Neural crest cell (in vitro differentiated cells): ENCODE results near the gene CLEC4D. TPM values are rescaled to one million over a fixed set of nuclear protein-coding genes. Genes with fewer than 3 reads are reported as not detected.
"Not testable (repeated sequence)": the region's sequence is repeated elsewhere in the genome, so short reads cannot be mapped to it uniquely, and the experiment has no call there.

Experiments
- DNase-seq: peaks from one replicate; pipeline ENCODE4 v3.0.0; 2021; ENCODE audit warnings: low read depth, mixed read lengths, low spot score
- H3K27ac Mint-ChIP-seq: one replicate; pipeline ENCODE4 v1.8.0; 2021; ENCODE audit warnings: mild to moderate bottlenecking, mixed read lengths; ENCODE audit not compliant: unreplicated experiment
- H3K27me3 Mint-ChIP-seq: 2 replicates; pipeline ENCODE4 v1.8.0; 2021; ENCODE audit warnings: low read depth, mild to moderate bottlenecking, mixed read lengths
- H3K36me3 Mint-ChIP-seq: 2 replicates; pipeline ENCODE4 v1.8.0; 2021; ENCODE audit warnings: low read depth, mild to moderate bottlenecking, mixed read lengths
- H3K4me1 Mint-ChIP-seq: 2 replicates; pipeline ENCODE4 v1.8.0; 2021; ENCODE audit warnings: mixed read lengths
- H3K4me3 Mint-ChIP-seq: one replicate; pipeline ENCODE4 v1.8.0; 2021; ENCODE audit warnings: mild to moderate bottlenecking, mixed read lengths
- H3K9me3 Mint-ChIP-seq: 2 replicates; pipeline ENCODE4 v1.8.0; 2021; ENCODE audit warnings: mixed read lengths
- CTCF ChIP-seq: fragments of 200-600 bp; sonication (generic); conservative IDR thresholded peaks from 2 replicates; pipeline ENCODE4 v1.5.0; 2021; ENCODE audit warnings: antibody characterized with exemption, mild to moderate bottlenecking
- total RNA-seq: library from RNA; stranded (reverse); gene quantifications from 2 replicates; pipeline ENCODE4 v1.2.1, GENCODE V29; 2021

CLEC4D gene
- total RNA-seq, 1 donor from 2014 or later, result not detected

DNA sequence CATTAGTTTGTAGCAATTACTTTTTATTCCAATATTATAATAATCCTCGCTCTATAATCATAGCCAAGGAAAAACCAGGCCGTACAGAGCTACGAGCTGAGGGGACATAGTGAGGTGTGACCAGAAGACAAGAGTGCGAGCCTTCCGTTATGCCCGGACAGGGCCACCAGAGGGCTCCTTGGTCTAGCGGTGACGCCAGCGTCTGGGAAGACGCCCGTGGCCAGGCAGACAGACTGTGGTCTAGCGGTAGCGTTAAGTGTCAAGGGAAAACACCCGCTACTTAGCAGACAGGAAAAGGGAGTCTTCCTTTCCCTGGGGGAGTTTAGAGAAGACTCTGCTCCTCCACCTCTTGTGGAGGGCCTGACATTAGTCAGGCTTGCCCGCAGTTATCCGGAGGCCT, 24.5 kb downstream of the CLEC4D start:
- not testable (repeated sequence) for H3K9me3 Mint-ChIP-seq
- peak; percentile 14 for DNase-seq

GRCh38 chr12:8540831-8541230, 27.5 kb downstream of the CLEC4D start, which contains the start of gene CLEC4E:
Gene CLEC4E, minus strand, starts transcription at chr12:8540905. Its CDS starts 108 bp downstream, at chr12:8540797.
- not testable (repeated sequence) for H3K4me1 Mint-ChIP-seq, H3K4me3 Mint-ChIP-seq, DNase-seq, H3K27ac Mint-ChIP-seq, H3K9me3 Mint-ChIP-seq, H3K36me3 Mint-ChIP-seq
- peaks cover 20% of the 10 kb centered on the region for H3K27me3 Mint-ChIP-seq

More for the DNA sequence above, 24.5 kb downstream of the CLEC4D start:
- H3K4me3 Mint-ChIP-seq, H3K27ac Mint-ChIP-seq, H3K36me3 Mint-ChIP-seq, H3K4me1 Mint-ChIP-seq: not testable (repeated sequence)
- TF ChIP-seq CTCF, result peak; percentile 53
- peaks cover 32% of the 10 kb centered on the region for H3K27me3 Mint-ChIP-seq

DNA sequence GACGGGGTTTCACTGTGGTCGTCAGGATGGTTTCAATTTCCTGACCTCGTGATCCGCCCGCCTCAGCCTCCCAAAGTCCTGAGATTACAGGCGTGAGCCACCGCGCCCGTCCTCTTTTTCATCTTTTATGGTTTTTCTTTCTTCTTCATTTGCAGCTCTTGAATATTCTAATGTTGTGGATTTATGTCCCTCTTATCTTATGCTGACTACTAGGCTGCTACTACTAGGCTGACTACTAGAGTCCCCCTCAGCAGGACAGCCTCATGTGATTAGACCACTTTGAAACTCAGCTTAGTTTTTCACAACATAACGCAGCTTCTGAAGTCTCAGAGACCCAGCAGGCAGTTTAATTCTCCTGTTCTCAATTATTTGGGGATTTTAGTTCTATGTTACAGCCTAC, 28.3 kb downstream of the CLEC4D start:
- Mint-ChIP-seq H3K4me1 (no peaks in the 10 kb centered on the region), H3K36me3 (no peaks in the 10 kb centered on the region), H3K9me3 (no peaks in the 10 kb centered on the region), H3K4me3 (no peak overlapping the region), H3K27ac (no peak overlapping the region), H3K27me3 (peaks cover 22% of the 10 kb centered on the region)
- no peak for TF ChIP-seq CTCF
- DNase-seq, result no peak

GRCh38 chr12:8544295-8544694, 31.0 kb downstream of the CLEC4D start:
- H3K9me3 Mint-ChIP-seq, result no peaks in the 10 kb centered on the region
- no peaks in the 10 kb centered on the region for H3K36me3 Mint-ChIP-seq
- peak; percentile 100 for TF ChIP-seq CTCF
- H3K4me1 Mint-ChIP-seq, result no peaks in the 10 kb centered on the region
- H3K27ac Mint-ChIP-seq, result no peak overlapping the region
- no peak overlapping the region for H3K4me3 Mint-ChIP-seq
- peaks cover 27% of the 10 kb centered on the region for H3K27me3 Mint-ChIP-seq
- peak; percentile 77 for DNase-seq

GRCh38 chr12:8546591-8546990, 33.3 kb downstream of the CLEC4D start:
- no peak overlapping the region for H3K4me3 Mint-ChIP-seq
- no peak overlapping the region for H3K27ac Mint-ChIP-seq
- H3K9me3 Mint-ChIP-seq, result no peaks in the 10 kb centered on the region
- H3K27me3 Mint-ChIP-seq, result peaks cover 11% of the 10 kb centered on the region
- no peaks in the 10 kb centered on the region for H3K4me1 Mint-ChIP-seq
- no peak for TF ChIP-seq CTCF
- no peaks in the 10 kb centered on the region for H3K36me3 Mint-ChIP-seq
- no peak for DNase-seq

DNA sequence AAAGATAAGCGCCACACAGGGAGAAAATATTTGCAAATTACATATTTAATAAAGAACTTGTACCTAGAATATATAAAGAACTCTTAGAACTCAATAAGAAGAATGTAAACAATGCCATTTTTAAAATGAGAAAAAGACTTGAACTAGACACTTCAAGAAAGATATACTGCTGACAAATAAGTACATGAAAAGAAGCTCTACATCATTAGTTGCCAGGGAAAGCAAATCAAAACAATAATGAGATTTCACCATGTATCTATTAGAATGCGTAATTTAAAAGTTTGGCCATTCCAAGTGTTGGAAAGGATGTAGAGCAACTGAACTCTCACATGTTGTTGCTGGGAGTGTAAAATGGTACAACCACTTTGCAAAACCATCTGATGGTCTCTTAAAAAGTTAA, 34.3 kb downstream of the CLEC4D start:
- H3K4me3 Mint-ChIP-seq, result no peak overlapping the region
- H3K36me3 Mint-ChIP-seq, result no peaks in the 10 kb centered on the region
- DNase-seq, result no peak
- peaks cover 7% of the 10 kb centered on the region for H3K27me3 Mint-ChIP-seq
- H3K9me3 Mint-ChIP-seq, result no peaks in the 10 kb centered on the region
- no peaks in the 10 kb centered on the region for H3K4me1 Mint-ChIP-seq
- H3K27ac Mint-ChIP-seq, result no peak overlapping the region
- no peak for TF ChIP-seq CTCF
